DOHH2 (cell line): ENCODE measurements around the gene JADE1.

Source experiments
- H3F3A ChIP-seq: fragments of 200-600 bp; sonication (generic), shearing (Covaris generic); 2 replicates; pipeline ENCODE4 v1.6.0; 2016; ENCODE audit warnings: antibody characterized with exemption, mild to moderate bottlenecking; ENCODE audit not compliant: control insufficient read depth, insufficient read depth
- H3K27ac ChIP-seq: fragments of 200-600 bp; sonication (generic); 2 replicates; pipeline ENCODE4 v1.5.1; 2014; ENCODE audit warnings: low read depth, mild to moderate bottlenecking, low read length, moderate library complexity
- H3K27me3 ChIP-seq: fragments of 200-600 bp; sonication (generic); 2 replicates; pipeline ENCODE4 v1.6.1; 2014; ENCODE audit warnings: mild to moderate bottlenecking, low read length, mixed read lengths; ENCODE audit not compliant: control insufficient read depth
- H3K36me3 ChIP-seq: fragments of 200-600 bp; sonication (generic); 2 replicates; pipeline ENCODE4 v1.6.1; 2014; ENCODE audit warnings: mild to moderate bottlenecking, low read length, moderate library complexity, mixed read lengths; ENCODE audit not compliant: control insufficient read depth
- H3K4me1 ChIP-seq: fragments of 200-600 bp; sonication (generic); 2 replicates; pipeline ENCODE4 v1.6.1; 2014; ENCODE audit warnings: mild to moderate bottlenecking, low read length, mixed read lengths; ENCODE audit not compliant: control insufficient read depth
- H3K4me2 ChIP-seq: fragments of 200-600 bp; sonication (generic); 2 replicates; pipeline ENCODE4 v1.6.0; 2014; ENCODE audit warnings: mild to moderate bottlenecking, low read length, moderate library complexity
- H3K4me3 ChIP-seq: fragments of 200-600 bp; sonication (generic); 2 replicates; pipeline ENCODE4 v1.5.1; 2014; ENCODE audit warnings: mild to moderate bottlenecking, low read length, mixed read lengths
- H3K79me2 ChIP-seq: fragments of 200-600 bp; sonication (generic); 2 replicates; pipeline ENCODE4 v1.6.1; 2014; ENCODE audit warnings: mild to moderate bottlenecking, low read length, mixed read lengths; ENCODE audit not compliant: control insufficient read depth
- H3K9me2 ChIP-seq: fragments of 200-600 bp; sonication (generic); replicated peaks from 2 replicates; pipeline ENCODE4 v1.6.1; 2014; ENCODE audit warnings: mild to moderate bottlenecking, low read length, mixed read lengths; ENCODE audit not compliant: control insufficient read depth
- H3K9me3 ChIP-seq: fragments of 200-600 bp; sonication (generic); 2 replicates; pipeline ENCODE4 v1.6.1; 2014; ENCODE audit warnings: antibody characterized with exemption, low read length, mixed read lengths; ENCODE audit not compliant: control insufficient read depth, insufficient read depth
- H4K20me1 ChIP-seq: fragments of 200-600 bp; sonication (generic); 2 replicates; pipeline ENCODE4 v1.6.0; 2014; ENCODE audit warnings: low read depth, mild to moderate bottlenecking, antibody characterized with exemption, low read length, moderate library complexity; ENCODE audit not compliant: control insufficient read depth, insufficient read depth
- CTCF ChIP-seq: fragments of 200-600 bp; sonication (generic); IDR thresholded peaks from one replicate; pipeline ENCODE4 v1.5.1; 2014; ENCODE audit warnings: antibody characterized with exemption, mild to moderate bottlenecking, low read depth, low read length; ENCODE audit not compliant: poor library complexity, severe bottlenecking
- EZH2phosphoT487 ChIP-seq: fragments of 200-600 bp; sonication (generic); IDR thresholded peaks from 2 replicates; pipeline ENCODE4 v1.6.1; 2017; ENCODE audit warnings: borderline replicate concordance, mild to moderate bottlenecking, antibody characterized with exemption, low read length, moderate library complexity, mixed read lengths

JADE1 gene

DNA sequence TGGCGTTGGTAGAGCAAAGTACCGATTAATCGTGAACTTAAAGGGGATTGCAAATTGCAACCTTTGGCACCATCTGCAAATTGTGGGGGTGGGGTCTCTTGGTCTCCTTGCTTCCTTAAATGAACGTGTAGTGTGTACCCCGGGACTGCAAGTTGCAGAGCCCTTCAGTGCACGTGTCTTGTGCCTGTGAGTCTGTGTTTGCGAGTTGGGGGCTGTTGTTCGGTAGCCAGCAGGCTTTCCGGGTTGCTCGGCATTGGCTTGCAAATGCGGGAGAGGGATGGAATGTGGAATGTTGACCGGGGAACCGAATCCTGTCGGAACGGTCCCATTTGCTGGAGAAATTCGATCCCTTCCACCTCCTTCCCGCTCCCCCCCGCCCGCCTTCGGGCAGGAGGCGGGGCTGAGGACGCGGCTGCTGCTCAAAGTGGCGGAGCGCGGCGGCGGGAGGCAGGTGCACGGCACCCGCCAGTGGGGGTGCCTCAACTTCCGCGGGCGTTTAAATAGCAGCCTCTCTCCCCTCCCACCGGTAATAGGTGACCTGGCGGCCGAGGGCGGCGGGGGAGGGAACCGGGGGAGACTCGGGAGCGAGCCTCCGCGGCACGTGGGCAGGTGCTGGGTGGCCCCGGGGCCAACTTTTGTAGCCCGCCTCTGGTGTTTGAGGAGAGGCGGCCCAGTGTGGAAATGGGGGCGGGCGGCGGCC, 1.5 kb downstream of the JADE1 start:
- no peaks in the 10 kb centered on the region for H3K27me3 ChIP-seq
- peaks cover 25% of the 10 kb centered on the region for H3K36me3 ChIP-seq
- H3F3A ChIP-seq: peaks cover 20% of the 10 kb centered on the region
- peak overlapping the region; percentile 83 for H3K4me2 ChIP-seq
- H3K4me3 ChIP-seq: peak overlapping the region; percentile 94
- H3K4me1 ChIP-seq: peaks cover 39% of the 10 kb centered on the region
- no peaks in the 10 kb centered on the region for H3K9me2 ChIP-seq
- peak overlapping the region; percentile 96 for H3K27ac ChIP-seq
- TF ChIP-seq CTCF: no peak
- TF ChIP-seq EZH2phosphoT487: no peak
- H3K9me3 ChIP-seq: no peaks in the 10 kb centered on the region
- H4K20me1 ChIP-seq: peaks cover 4% of the 10 kb centered on the region; the same call in 1 of the 2 replicates
- peaks cover 51% of the 10 kb centered on the region for H3K79me2 ChIP-seq

DNA sequence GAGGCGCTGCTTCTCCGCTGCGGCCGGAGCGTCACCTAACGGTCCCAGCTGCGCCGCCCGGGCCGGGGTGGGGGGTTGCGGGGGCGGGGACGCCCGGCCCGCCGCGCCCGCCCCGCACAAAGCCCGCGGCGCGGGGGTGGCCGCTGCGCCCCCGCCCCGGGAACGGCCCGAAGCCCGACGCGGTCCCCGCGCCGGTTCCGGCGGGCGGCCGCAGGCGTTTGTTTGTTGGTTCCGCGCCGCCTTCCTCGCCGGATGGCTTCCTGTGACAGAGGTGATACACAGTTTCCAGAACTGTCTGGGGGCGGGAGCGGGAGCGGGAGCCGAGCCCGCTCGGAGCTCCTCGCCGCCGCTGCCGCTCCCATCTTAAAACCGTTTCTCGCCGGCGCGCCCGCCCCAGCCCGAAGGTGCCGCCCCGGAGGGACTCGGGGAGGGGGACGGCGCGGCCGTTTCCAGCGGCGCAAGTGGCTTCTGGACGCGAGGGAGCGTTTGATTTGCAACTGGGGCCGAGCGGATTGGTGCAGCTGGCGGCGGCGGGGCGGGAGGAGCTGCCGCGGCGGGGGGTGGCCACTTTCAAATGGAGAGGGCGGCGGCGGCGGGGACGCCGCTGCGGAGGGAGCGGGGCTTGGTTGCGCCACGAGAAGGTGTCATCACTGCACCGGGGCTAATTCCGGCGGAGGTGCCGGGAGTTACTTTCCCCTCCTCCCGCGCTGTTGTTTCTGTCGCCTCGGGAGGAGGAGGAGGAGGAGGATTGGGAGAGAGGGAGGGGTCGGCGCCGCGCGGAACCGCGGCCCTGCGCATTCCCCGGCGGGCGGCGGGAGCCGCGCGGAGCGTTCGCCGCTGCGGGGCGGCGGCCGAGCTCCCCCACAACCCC, 2.3 kb downstream of the JADE1 start:
- H3K4me2 ChIP-seq: peak overlapping the region; percentile 95
- H3K9me2 ChIP-seq: no peaks in the 10 kb centered on the region
- H4K20me1 ChIP-seq: peaks cover 12% of the 10 kb centered on the region
- peaks cover 20% of the 10 kb centered on the region for H3F3A ChIP-seq
- TF ChIP-seq CTCF: no peak
- no peak for TF ChIP-seq EZH2phosphoT487
- no peaks in the 10 kb centered on the region for H3K27me3 ChIP-seq
- peak overlapping the region; percentile 94 for H3K4me3 ChIP-seq
- H3K27ac ChIP-seq: peak overlapping the region; percentile 96
- no peaks in the 10 kb centered on the region for H3K9me3 ChIP-seq
- H3K79me2 ChIP-seq: peaks cover 58% of the 10 kb centered on the region
- peaks cover 47% of the 10 kb centered on the region for H3K4me1 ChIP-seq
- peaks cover 33% of the 10 kb centered on the region for H3K36me3 ChIP-seq

- Histone ChIP-seq H3K36me3 (peaks cover 41% of the 10 kb centered on the region), H3K4me1 (peaks cover 55% of the 10 kb centered on the region), H3K79me2 (peaks cover 67% of the 10 kb centered on the region), H3K4me2 (peak overlapping the region; percentile 95), H3K9me3 (no peaks in the 10 kb centered on the region), H4K20me1 (peaks cover 12% of the 10 kb centered on the region), H3K9me2 (no peaks in the 10 kb centered on the region), H3K4me3 (peak overlapping the region; percentile 94), H3K27me3 (no peaks in the 10 kb centered on the region), H3F3A (peaks cover 20% of the 10 kb centered on the region), H3K27ac (peak overlapping the region; percentile 96)
- TF ChIP-seq EZH2phosphoT487: no peak; the same call in 1 of the 2 replicates
- peak; percentile 14 for TF ChIP-seq CTCF
These were observed 3.1 kb downstream of the JADE1 start for GRCh38 chr4:128812442-128813235.
